K562 (cell line): ENCODE data around the gene RING1.

Experiments
- LARP7 ChIP-seq: fragments of 450-650 bp; IDR thresholded peaks from 2 replicates; pipeline ENCODE4 v1.6.1; 2016
- POLR2A ChIP-seq: fragments of 450-650 bp; conservative IDR thresholded peaks from 2 replicates; pipeline ENCODE4 v1.6.1; 2016
- TAF9B ChIP-seq: fragments of 450-650 bp; IDR thresholded peaks from 2 replicates; pipeline ENCODE4 v1.6.1; 2018; ENCODE audit warnings: mild to moderate bottlenecking; ENCODE audit not compliant: partially characterized antibody
- ZNF696 ChIP-seq: fragments of 250-450 bp; sonication (Bioruptor Pico); conservative IDR thresholded peaks from 2 replicates; pipeline ENCODE4 v1.4.0; 2020; ENCODE audit warnings: mild to moderate bottlenecking, moderate library complexity
- ZNF76 ChIP-seq: fragments of 250-450 bp; sonication (Bioruptor Pico); IDR thresholded peaks from 2 replicates; pipeline ENCODE4 v1.4.0; 2020; ENCODE audit warnings: mild to moderate bottlenecking, moderate library complexity, borderline replicate concordance
- TF ChIP-seq, protein P1 (sequence below), 3 experiments: IDR thresholded peaks in 2 of 3; conservative IDR thresholded peaks in 1 of 3; 2 replicates each; pipeline ENCODE4 v1.5.1; 2011 to 2012; ENCODE audit warnings: low read length in 3 of 3, mild to moderate bottlenecking in 3 of 3, control low read depth in 2 of 3, improper control_type of control experiment in 1 of 3, inconsistent platforms in 1 of 3, low read depth in 1 of 3, mixed read lengths in 1 of 3, moderate library complexity in 1 of 3; ENCODE audit not compliant: insufficient read depth in 2 of 3
- TF ChIP-seq, protein P2 (sequence below): IDR thresholded peaks from 2 replicates; pipeline ENCODE4 v1.6.1; 2016; ENCODE audit warnings: missing genetic modification characterization, missing compliant biosample characterization

- TF ChIP-seq LARP7 (no peak), TAF9B (no peak), ZNF76 (CRISPR knock-in tag) (no peak), ZNF696 (no peak), POLR2A (no peak)
- TF ChIP-seq, protein P1, sequence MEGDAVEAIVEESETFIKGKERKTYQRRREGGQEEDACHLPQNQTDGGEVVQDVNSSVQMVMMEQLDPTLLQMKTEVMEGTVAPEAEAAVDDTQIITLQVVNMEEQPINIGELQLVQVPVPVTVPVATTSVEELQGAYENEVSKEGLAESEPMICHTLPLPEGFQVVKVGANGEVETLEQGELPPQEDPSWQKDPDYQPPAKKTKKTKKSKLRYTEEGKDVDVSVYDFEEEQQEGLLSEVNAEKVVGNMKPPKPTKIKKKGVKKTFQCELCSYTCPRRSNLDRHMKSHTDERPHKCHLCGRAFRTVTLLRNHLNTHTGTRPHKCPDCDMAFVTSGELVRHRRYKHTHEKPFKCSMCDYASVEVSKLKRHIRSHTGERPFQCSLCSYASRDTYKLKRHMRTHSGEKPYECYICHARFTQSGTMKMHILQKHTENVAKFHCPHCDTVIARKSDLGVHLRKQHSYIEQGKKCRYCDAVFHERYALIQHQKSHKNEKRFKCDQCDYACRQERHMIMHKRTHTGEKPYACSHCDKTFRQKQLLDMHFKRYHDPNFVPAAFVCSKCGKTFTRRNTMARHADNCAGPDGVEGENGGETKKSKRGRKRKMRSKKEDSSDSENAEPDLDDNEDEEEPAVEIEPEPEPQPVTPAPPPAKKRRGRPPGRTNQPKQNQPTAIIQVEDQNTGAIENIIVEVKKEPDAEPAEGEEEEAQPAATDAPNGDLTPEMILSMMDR (IDR thresholded peaks at IDR 0.05 in 2 of 3, conservative IDR thresholded peaks at IDR 0.05 in 1 of 3; ENCODE audit: insufficient read depth in 2 of 3, low read depth in 1 of 3, low read length in 3 of 3) = no peak
- TF ChIP-seq, protein P2, sequence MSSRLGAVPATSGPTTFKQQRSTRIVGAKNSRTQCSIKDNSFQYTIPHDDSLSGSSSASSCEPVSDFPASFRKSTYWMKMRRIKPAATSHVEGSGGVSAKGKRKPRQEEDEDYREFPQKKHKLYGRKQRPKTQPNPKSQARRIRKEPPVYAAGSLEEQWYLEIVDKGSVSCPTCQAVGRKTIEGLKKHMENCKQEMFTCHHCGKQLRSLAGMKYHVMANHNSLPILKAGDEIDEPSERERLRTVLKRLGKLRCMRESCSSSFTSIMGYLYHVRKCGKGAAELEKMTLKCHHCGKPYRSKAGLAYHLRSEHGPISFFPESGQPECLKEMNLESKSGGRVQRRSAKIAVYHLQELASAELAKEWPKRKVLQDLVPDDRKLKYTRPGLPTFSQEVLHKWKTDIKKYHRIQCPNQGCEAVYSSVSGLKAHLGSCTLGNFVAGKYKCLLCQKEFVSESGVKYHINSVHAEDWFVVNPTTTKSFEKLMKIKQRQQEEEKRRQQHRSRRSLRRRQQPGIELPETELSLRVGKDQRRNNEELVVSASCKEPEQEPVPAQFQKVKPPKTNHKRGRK = no peak
These were observed 7.9 kb downstream of the RING1 start for GRCh38 chr6:33216117-33216649.
